ENCODE results near the gene MLC1.

GRCh38 chr22:50084080-50084477, 1.1 kb downstream of the MLC1 start:
- no peak for TF ChIP-seq POLR2A (IDR thresholded peaks at IDR 0.05; ENCODE audit: low read depth, low read length)
- TF ChIP-seq TAF1 (IDR thresholded peaks at IDR 0.05; ENCODE audit: borderline replicate concordance, low read depth, low read length) = no peak

Measured in GM12892 (cell line).